GM10248 (cell line): ENCODE data around the gene HDGFL3.
"Not testable (repeated sequence)": the region's sequence is repeated elsewhere in the genome, so short reads cannot be mapped to it uniquely, and the experiment has no call there.

ENCODE experiments used
- CTCF ChIA-PET: fragments of 300-600 bp; sonication (Branson Sonifier 250); formaldehyde crosslinking; extraction: SDS; loops from one replicate; lab custom pipeline; 2021; ENCODE audit warnings: antibody characterized with exemption; lab: Yijun Ruan, JAX
- POLR2A ChIA-PET: fragments of 350-650 bp; sonication (Branson Sonifier 250); formaldehyde crosslinking; extraction: SDS; loops from one replicate; lab custom pipeline; 2020; ENCODE audit warnings: antibody characterized with exemption; lab: Yijun Ruan, JAX
- DNase-seq: peaks from one replicate; pipeline ENCODE4 v3.0.0; 2012; ENCODE audit errors: extremely low spot score
- TF ChIP-seq, protein P1 (sequence below): IDR thresholded peaks from 2 replicates; pipeline ENCODE4 v1.5.1; 2012; ENCODE audit warnings: mild to moderate bottlenecking, low read depth; ENCODE audit errors: extremely low read depth, missing control alignments, control extremely low read depth

HDGFL3 gene

DNA sequence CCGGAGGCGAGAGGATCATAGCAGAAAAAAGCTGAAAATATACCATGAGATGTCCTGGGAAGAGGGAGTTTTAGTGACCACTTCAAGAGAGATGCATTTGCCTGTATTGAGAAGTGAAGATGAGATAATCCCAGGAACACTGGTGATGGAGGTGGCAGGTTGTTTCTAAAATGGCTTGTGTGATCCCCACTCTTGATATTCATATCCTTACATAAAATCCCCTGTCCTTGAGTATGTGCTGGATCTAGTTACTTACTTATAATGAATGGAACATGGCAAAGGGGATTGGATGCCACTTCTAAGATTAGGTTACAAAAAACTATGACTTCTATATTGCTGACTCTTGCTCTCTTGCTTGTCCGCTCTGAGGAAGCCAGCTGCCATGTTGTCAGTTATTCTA is 22.1 kb downstream of the HDGFL3 start:
- TF ChIP-seq, protein P1, sequence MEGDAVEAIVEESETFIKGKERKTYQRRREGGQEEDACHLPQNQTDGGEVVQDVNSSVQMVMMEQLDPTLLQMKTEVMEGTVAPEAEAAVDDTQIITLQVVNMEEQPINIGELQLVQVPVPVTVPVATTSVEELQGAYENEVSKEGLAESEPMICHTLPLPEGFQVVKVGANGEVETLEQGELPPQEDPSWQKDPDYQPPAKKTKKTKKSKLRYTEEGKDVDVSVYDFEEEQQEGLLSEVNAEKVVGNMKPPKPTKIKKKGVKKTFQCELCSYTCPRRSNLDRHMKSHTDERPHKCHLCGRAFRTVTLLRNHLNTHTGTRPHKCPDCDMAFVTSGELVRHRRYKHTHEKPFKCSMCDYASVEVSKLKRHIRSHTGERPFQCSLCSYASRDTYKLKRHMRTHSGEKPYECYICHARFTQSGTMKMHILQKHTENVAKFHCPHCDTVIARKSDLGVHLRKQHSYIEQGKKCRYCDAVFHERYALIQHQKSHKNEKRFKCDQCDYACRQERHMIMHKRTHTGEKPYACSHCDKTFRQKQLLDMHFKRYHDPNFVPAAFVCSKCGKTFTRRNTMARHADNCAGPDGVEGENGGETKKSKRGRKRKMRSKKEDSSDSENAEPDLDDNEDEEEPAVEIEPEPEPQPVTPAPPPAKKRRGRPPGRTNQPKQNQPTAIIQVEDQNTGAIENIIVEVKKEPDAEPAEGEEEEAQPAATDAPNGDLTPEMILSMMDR: no peak
- ChIA-PET POLR2A (no interaction called here), CTCF (interaction anchor here (1.1 to 1.3 kb wide), 2 partner anchors 15 to 19 kb away, joined by 3 read pairs; no protein-coding TSS in a partner anchor)
- DNase-seq: no peak

DNA sequence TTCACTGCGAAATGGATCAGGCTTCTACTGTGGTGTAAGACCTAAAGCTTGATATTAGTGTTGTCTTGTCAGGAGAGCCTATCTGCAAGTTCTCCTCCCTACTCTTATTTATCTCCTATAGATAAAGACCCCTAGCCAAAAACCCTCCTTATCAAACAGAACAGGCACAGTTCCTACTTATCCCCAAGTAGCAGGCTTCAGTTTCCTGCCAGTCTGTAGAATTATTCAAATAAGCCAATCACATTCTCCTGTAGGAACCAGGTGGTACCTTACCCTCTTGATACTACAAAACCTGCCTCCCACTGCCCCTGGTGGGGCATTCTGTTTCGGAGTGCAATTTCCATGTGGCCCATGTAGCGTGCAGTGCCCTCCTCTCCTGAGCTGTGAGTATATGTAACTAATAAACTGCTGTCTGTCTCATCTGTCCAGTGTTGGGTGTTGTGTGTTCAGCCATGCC is 28.7 kb downstream of the HDGFL3 start:
- DNase-seq: no peak
- POLR2A ChIA-PET: no interaction called here
- TF ChIP-seq, protein P1: no peak
- CTCF ChIA-PET: no interaction called here

DNA sequence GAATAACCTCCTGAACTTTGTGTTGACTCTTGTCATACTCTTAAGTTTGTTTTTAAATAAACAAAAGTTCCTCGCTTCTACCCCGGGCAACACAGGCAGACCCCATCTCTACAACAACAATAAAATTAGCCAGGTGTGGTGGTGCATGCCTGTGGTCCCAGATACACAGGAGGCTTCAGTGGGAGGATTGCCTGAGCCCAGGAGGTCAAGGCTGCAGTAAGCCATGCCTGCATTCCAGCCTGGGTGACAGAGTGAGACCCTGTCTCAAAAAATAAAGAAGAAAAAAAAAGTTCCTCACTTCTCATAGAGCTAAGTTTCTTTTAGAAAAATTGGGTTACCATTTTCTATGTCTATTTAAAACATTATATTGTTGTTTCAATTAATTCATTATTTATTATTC is 29.2 kb downstream of the HDGFL3 start:
- DNase-seq: no peak
- POLR2A ChIA-PET: no interaction called here
- CTCF ChIA-PET: no interaction called here
- TF ChIP-seq, protein P1: no peak

DNA sequence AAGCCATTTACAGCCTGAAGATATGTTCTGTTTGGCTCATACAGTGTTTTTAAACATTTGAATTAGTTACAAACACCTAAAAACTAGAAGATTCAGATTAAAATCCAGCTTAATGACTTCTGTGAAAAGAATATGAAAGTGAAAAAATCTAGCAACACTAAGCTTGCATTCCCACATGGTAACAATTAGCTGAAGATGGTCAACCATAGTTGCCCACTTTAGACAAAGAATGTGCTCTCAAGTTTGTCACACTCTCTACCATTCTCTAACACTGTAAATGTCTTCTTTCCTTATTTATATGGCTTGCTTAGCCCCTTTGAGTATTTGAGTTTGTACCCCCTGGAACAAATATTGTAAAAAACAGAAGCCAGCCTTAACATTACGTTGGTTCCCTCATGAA is 32.7 kb downstream of the HDGFL3 start:
- ChIA-PET POLR2A (no interaction called here), CTCF (no interaction called here)
- TF ChIP-seq, protein P1: no peak
- DNase-seq: no peak

DNA sequence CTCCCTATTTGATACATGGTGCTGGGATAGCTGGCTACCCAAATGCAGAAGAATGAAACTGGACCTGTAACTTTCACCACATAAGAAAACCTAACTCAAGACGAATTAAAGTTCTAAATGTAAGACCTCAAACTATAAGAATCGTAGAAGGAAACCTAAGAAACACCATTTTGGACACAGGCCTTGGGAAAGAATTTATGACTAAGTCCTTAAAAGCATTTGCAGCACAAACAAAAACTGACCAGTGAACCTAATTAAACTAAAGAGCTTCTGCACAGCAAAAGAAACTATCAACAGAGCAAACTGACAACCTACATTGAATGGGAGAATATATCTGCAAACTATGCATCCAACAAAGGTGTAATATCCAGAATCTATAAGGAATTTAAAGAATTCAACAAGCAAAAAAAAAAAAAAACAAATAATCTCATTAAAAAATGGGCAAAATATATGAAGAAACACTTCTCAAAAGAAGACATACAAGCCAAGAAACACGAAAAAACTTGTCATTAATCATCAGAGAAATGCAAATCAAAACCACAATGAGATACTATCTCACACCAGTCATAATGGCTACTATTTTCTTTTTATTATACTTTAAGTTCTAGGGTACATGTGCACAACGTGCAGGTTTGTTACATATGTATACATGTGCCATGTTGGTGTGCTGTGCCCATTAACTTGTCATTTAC is 37.0 kb downstream of the HDGFL3 start:
- POLR2A ChIA-PET: no interaction called here
- CTCF ChIA-PET: no interaction called here
- no peak for DNase-seq
- TF ChIP-seq, protein P1: no peak

DNA sequence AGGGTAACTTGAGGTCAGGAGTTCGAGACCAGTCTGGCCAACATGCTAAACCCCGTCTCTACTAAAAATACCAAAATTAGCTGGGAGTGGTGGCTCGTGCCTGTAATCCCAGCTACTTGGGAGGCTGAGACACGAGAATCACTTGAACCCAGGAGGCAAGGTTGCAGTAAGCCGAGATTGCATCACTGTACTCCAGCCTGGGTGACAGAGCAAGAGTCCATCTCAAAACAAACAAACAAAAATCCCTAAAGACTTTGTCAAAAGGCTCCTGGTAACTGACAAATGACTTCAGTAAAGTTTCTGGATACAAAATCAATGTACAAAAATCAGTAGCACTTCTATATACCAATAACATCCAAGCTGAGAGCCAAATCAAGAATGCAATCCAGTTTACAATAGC is 38.0 kb downstream of the HDGFL3 start:
- POLR2A ChIA-PET, CTCF ChIA-PET, DNase-seq: not testable (repeated sequence)

DNA sequence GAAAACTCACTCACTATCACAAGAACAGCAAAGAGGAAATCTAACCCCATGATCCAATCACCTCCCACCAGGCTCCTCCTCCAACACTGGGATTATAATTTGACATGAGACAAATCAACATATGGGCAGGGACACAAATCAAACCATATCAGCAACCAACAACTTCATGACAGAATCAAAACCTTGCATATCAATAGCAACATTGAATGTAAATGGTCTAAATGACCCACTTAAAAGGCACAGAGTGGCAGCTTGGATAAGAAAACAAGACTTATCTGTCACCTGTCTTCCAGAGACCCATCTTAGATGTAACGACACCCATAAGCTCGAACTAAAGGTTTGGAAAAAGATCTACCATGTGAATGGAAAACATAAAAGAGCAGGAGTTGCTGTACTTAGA is 40.8 kb downstream of the HDGFL3 start:
- POLR2A ChIA-PET: no interaction called here
- CTCF ChIA-PET: no interaction called here
- DNase-seq: no peak
- TF ChIP-seq, protein P1: no peak
